ENCODE results near the gene KISS1.

GRCh38 chr1:204186597-204186996, 9.7 kb downstream of the KISS1 start:
- TF ChIP-seq GABPA (IDR thresholded peaks at IDR 0.05; ENCODE audit: low read depth) (no peak), CTCF (IDR thresholded peaks at IDR 0.05) (no peak), NRF1 (IDR thresholded peaks at IDR 0.05; ENCODE audit: low read depth, low read length) (no peak), SIN3A (IDR thresholded peaks at IDR 0.05; ENCODE audit: borderline replicate concordance, low read depth, low read length) (no peak), REST (IDR thresholded peaks at IDR 0.05; ENCODE audit: low read depth, low read length) (no peak), USF2 (IDR thresholded peaks at IDR 0.05; ENCODE audit: borderline replicate concordance, low read depth, low read length) (no peak), EP300 (IDR thresholded peaks at IDR 0.05; ENCODE audit: borderline replicate concordance in 1 of 2, low read depth in 1 of 2, low read length in 1 of 2) (no peak), RCOR1 (IDR thresholded peaks at IDR 0.05; ENCODE audit: low read length) (no peak)

Measured in SK-N-SH (cell line).